Right lobe of liver (tissue), 6 donors: ENCODE measurements around the gene TUBGCP2. TPM values are rescaled to one million over a fixed set of nuclear protein-coding genes. Genes with fewer than 3 reads are reported as not detected.

Experiments
- ATAC-seq, 4 donors: fragments of 200-7000 bp; cut with Tn5 transposase; one replicate each; pipeline ENCODE4 v1.9.1; 2020; ENCODE audit warnings: mild to moderate bottlenecking in 4 of 4, moderate library complexity in 4 of 4
- DNase-seq, 3 donors: peaks; one replicate each; pipeline ENCODE4 v3.0.0-alpha.2; 2020
- H3K27ac ChIP-seq, 3 donors: fragments of 200-600 bp; one replicate each; pipeline ENCODE4 v1.8.0; 2022
- H3K27me3 ChIP-seq, 2 donors: fragments of 200-600 bp; one replicate each; pipeline ENCODE4 v1.8.0; 2022
- H3K36me3 ChIP-seq, 4 donors: fragments of 200-600 bp; sonication (generic) in 1 of 4; one replicate each; pipeline versions ENCODE4 v1.5.1 to v1.8.0; 2017 to 2022; ENCODE audit warnings: control low read depth in 1 of 4
- H3K4me1 ChIP-seq, 4 donors: fragments of 200-600 bp; sonication (generic) in 1 of 4; one replicate each; pipeline versions ENCODE4 v1.5.1 to v1.8.0; 2017 to 2022; ENCODE audit warnings: control low read depth in 1 of 4
- H3K4me3 ChIP-seq, 3 donors: fragments of 200-600 bp; one replicate each; pipeline ENCODE4 v1.8.0; 2022
- H3K9me3 ChIP-seq, 4 donors: fragments of 200-600 bp; sonication (generic) in 1 of 4; one replicate each; pipeline versions ENCODE4 v1.5.1 to v1.8.0; 2017 to 2022; ENCODE audit warnings: control low read depth in 1 of 4
- CTCF ChIP-seq, 4 donors: fragments of 200-600 bp in 3 of 4; fragments of 450-650 bp in 1 of 4; IDR thresholded peaks; one replicate each; pipeline versions ENCODE4 v1.5.1 to v1.8.0; 2016 to 2022; ENCODE audit warnings: antibody characterized with exemption in 4 of 4, mild to moderate bottlenecking in 2 of 4
- POLR2A ChIP-seq: fragments of 450-650 bp; IDR thresholded peaks from one replicate; pipeline ENCODE4 v1.6.1; 2017; ENCODE audit warnings: antibody characterized with exemption, mild to moderate bottlenecking
- WGBS: methylation state at CpG from one replicate; pipeline ENCODE4 v1.1.6; 2018; ENCODE audit warnings: low coverage, low lambda C conversion rate; ENCODE audit not compliant: insufficient coverage; ENCODE audit errors: missing lambda C conversion rate; 5-methylcytosine and 5-hydroxymethylcytosine counted together
- intact Hi-C, 2 donors: fragments of 100-400 bp; cut with DNase I; formaldehyde crosslinking; loops; one replicate each; pipeline versions ENCODE4 v1.11.2 to v1.14.1; 2022
- total RNA-seq, 6 experiments: library from RNA; depleted of rRNA in 2 of 6; stranded (reverse); fragments of >200 nt in 2 of 6; fragmentation: NEBNext Ultra II Directional in 3 of 6; extraction: Animal tissue kit (Norgen Biotek cat#: 25700) in 3 of 6; gene quantifications; one replicate each; pipeline versions ENCODE4 v1.1.0 to v1.2.4, GENCODE V29; 2016 to 2023
- donor health status: DM: no; HTN: yes; CAD: no.
- donor health status: DM: no; HTN: no; CAD: no.
- donor health status: DM: no; HTN: no; CAD: no.
- donor health status: DM: no; HTN: yes; CAD: no.
- donor health status: DM: no; HTN: yes; CAD: no.

The TUBGCP2 gene
- total RNA-seq, 6 experiments from 2014 or later = 19.6 to 30.0 (median 25.6) TPM

- peaks cover 14 to 25% of the 10 kb centered on the region in 2 donors for H3K27me3 ChIP-seq
- WGBS = 8% methylated on average over 34 of the region's 37 CpGs
- intact Hi-C loops = loop anchor here in 1 of 2 donors (10.0 kb wide), 1 partner anchor 45 kb away; the partner anchor contains the start of genes ECHS1 and PAOX
- no peaks in the 10 kb centered on the region for H3K9me3 ChIP-seq
- TF ChIP-seq CTCF (IDR thresholded peaks at IDR 0.05) (peak; percentile 80 to 99 (median 98)), POLR2A (no peak)
- peaks cover 0 to 14% (median 0%) of the 10 kb centered on the region in 4 donors for H3K4me1 ChIP-seq
- DNase-seq (peak; percentile 84 to 88 (median 88)), ATAC-seq (peak; percentile 91 to 98 (median 96))
- H3K4me3 ChIP-seq = peak overlapping the region; percentile 8 to 39 (median 31)
- H3K27ac ChIP-seq = no peak overlapping the region
- H3K36me3 ChIP-seq = no peaks in the 10 kb centered on the region
Measured at GRCh38 chr10:133329491-133330202, 21.0 kb upstream of the TUBGCP2 start.

GRCh38 chr10:133328358-133329343, 20.0 kb upstream of the TUBGCP2 start:
- 49% methylated on average over 5 of the region's 15 CpGs for WGBS
- TF ChIP-seq CTCF (IDR thresholded peaks at IDR 0.05) = no peak
- no peak for TF ChIP-seq POLR2A
- Histone ChIP-seq H3K4me3 (no peak overlapping the region), H3K27ac (no peak overlapping the region), H3K36me3 (no peaks in the 10 kb centered on the region), H3K9me3 (no peaks in the 10 kb centered on the region), H3K27me3 (peaks cover 14 to 24% of the 10 kb centered on the region in 2 donors), H3K4me1 (peaks cover 0 to 14% (median 0%) of the 10 kb centered on the region in 4 donors)
- intact Hi-C loops = loop anchor here in 1 of 2 donors (10.0 kb wide), 1 partner anchor 46 kb away; the partner anchor contains the start of genes ECHS1 and PAOX
- DNase-seq (no peak), ATAC-seq (no peak)

- intact Hi-C loops = loop anchor here in 1 of 2 donors (10.0 kb wide), 1 partner anchor 47 kb away; the partner anchor contains the start of genes ECHS1 and PAOX
- ATAC-seq = no peak
Measured at GRCh38 chr10:133327651-133328357, 19.1 kb upstream of the TUBGCP2 start.

More at GRCh38 chr10:133327651-133328357, 19.1 kb upstream of the TUBGCP2 start:
- no peak overlapping the region for H3K27ac ChIP-seq
- H3K9me3 ChIP-seq = no peaks in the 10 kb centered on the region
- peaks cover 0 to 14% (median 0%) of the 10 kb centered on the region in 4 donors for H3K4me1 ChIP-seq
- peaks cover 14 to 24% of the 10 kb centered on the region in 2 donors for H3K27me3 ChIP-seq
- no peaks in the 10 kb centered on the region for H3K36me3 ChIP-seq
- TF ChIP-seq POLR2A (no peak), CTCF (IDR thresholded peaks at IDR 0.05) (no peak)
- H3K4me3 ChIP-seq = no peak overlapping the region
- DNase-seq = no peak
- 30% methylated on average over 3 of the region's 12 CpGs for WGBS
